Ovary (tissue), 3 donors: ENCODE measurements around the gene PANK1.
A peak's percentile ranks its signal among the peaks of the same experiment; 100 is the strongest.

Experiments
- POLR2A ChIP-seq: fragments of 450-650 bp; IDR thresholded peaks from one replicate; pipeline ENCODE4 v1.6.1; 2017; ENCODE audit warnings: antibody characterized with exemption, mild to moderate bottlenecking, moderate library complexity
- TF ChIP-seq, protein P1 (sequence below), 3 donors: fragments of 450-650 bp in 2 of 3; fragments of 200-600 bp in 1 of 3; IDR thresholded peaks; one replicate each; pipeline versions ENCODE4 v1.5.1 to v1.8.0; 2016 to 2022; ENCODE audit warnings: antibody characterized with exemption in 3 of 3, mild to moderate bottlenecking in 1 of 3
- donor health status: DM: no; HTN: no; CAD: no.

DNA sequence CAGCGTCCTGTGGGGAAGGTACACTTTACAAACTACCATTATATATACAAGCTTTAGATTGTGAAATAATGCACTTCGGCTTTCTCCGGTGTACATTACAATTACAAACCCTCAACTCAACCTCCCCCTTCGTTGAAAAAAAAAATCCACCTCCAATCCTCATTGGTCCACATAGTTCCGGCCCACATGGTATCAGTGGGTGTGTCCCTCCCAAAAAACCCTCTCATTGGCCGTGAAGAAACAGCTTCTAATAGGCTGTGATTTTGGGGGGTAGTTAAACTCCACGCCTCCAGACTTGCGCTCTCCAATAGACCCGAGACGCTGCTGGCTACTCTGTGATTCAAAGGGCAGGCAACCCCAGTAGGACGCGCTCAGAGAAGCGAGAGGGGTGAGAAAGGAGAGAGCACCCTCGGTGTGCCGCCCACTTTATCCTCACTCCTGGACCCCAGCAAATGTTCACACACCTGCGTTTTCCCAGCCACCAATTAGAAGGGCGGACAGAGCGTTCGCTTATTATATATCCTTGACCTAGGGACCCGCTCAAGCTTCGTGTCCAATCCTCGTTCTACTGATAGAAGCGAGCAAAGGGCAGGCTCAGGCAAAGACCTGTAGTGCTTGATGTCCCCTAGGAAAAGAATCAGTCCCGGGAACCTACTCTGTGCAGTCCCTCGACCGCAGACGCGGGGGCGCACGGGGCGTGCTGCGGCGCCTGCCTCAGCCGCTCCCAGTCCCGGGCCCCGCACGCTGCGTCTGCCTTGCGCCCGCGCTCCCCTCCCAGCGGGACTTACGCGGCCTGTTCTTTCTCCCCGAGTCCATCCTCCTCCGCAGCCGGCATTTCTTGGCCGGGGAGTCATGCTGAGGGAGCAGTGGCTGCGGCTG lies 991 bp downstream of the PANK1 start:
- peak; percentile 68 for TF ChIP-seq POLR2A
- TF ChIP-seq, protein P1, sequence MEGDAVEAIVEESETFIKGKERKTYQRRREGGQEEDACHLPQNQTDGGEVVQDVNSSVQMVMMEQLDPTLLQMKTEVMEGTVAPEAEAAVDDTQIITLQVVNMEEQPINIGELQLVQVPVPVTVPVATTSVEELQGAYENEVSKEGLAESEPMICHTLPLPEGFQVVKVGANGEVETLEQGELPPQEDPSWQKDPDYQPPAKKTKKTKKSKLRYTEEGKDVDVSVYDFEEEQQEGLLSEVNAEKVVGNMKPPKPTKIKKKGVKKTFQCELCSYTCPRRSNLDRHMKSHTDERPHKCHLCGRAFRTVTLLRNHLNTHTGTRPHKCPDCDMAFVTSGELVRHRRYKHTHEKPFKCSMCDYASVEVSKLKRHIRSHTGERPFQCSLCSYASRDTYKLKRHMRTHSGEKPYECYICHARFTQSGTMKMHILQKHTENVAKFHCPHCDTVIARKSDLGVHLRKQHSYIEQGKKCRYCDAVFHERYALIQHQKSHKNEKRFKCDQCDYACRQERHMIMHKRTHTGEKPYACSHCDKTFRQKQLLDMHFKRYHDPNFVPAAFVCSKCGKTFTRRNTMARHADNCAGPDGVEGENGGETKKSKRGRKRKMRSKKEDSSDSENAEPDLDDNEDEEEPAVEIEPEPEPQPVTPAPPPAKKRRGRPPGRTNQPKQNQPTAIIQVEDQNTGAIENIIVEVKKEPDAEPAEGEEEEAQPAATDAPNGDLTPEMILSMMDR (IDR thresholded peaks at IDR 0.05) = no peak
